GM21447 (cell line): ENCODE data around the gene CRIP3.

ENCODE experiments used
- ATAC-seq: cut with Tn5 transposase; IDR thresholded peaks from one replicate; pipeline ENCODE4 v1.9.1; 2021; ENCODE audit not compliant: unreplicated experiment

The CRIP3 gene

DNA sequence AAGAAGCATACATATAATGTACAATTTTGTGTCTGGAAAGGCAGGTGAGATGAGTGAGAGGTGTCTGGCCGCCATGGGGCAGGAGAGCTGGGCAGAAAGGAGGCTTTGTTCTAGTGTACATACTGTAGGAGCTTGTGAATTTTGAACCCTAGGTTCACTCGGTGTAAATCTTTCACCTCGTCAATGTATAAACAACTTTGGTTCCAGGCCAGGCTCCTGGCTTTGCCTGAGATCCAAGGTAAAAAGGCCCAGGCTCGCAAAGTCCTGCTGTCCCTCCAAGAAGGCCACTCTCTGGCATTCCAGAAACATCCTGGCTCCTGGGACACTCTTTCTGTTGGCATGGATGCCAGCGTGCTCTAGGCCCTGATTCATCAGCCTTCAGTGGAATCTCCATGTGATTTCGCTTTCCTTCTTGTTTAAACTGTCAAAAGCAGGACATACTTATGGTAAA is 17.7 kb downstream of the CRIP3 start:
- ATAC-seq, result no peak

DNA sequence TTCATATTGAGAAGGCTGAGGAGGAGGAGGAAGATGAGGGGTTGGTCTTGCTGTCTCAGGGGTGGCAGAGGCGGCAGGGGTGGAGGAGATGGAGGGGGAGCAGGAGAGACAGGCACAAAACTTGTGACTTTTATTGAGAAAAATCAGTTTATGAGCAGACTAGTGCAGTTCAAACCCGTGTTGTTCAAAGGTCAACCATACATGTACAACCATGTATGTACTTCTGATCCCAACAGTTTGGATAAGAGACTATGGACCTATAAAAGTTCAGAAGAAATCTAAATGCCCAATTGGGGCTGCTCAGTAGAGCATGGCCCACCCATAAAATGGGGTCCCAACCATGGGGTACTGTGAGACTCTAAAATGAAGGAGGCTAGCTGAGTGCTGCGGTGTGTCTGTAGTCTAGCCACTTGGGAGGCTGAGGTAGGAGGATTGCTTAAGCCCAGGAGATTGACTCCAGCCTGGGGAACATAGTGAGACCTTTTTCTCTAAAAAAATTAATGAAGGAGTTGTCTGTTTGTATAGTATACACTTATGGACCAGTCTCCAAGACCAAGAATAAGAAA is 18.2 kb downstream of the CRIP3 start:
- no peak for ATAC-seq

DNA sequence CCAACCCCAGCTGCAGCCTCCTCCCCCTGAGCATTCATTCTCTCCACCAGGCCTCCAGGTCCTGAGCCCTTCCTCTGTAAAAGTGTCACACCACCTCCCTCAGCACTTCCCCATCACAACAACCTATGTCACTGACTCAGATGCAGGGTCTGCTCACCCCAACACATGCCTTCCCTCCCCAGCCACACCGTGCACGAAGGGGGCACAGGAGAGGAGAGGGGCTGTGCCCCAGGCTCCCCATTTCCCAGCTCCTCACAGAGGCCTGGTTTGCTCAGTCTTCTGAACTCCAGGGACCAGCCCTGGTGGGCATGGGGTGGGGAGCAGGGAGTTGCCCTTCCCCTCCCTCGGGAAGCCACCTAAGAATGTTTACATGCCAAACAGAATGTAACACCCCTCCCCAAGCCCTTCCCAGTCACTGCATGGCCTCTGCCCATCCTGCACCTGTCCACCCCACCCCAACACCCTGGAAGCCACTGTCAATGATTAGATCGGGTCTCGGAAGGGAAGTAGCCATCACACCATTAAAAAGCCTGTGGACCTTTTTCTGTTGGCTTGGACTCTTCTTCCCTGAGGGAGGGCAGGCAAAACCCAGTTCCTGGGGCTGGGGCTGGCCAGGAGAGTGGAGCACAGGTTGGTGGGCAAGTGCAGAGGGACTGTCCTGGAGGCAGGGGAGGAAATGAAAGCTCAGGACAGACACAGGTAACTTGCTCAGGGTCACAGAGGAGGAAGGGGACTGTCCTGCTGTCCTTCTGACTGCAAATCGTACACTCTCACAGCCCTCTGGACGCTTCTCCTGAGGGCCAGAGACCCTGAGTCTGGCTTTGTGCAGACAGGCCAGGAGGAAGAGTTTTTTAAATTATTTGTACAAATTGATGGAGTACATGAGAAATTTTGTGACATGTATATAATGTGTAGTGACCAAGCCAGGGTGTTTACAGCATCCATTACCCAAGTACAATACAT is 20.6 kb downstream of the CRIP3 start:
- ATAC-seq, result no peak

DNA sequence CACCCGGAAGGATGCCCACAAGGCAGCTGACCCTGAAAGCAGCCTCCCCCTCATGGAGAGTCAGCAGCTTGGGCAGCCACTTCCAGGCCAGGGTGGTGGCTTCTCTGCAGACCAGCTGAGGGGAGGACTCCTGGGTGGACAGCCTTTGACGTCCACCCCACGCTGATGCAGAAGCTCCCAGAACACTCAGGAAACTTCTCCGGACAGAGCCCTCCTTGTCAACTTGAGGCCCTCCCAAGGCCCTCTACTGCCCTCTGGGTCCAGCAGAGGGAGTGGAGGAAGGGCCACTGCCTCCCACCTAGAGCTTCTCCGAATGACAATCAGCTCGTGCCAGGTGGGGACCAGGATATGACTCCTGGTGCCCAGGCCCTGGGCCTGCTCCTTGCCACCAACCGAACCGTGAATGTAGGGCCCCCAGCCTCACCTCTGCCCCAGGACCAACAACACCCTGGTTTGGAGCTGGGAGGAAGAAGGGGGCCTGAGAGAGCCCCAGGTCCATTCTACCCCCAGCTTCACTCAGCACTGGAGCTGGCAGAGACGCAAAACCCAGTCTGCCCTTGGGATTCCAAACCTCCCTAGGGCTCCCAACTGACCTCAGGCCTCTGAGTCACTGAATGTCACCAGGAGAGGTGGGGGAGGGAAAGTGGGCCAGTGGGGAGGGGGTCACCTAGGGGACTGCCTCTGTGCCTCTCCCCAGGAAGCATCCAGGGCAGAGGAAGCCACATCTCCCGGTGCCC is 21.5 kb downstream of the CRIP3 start:
- ATAC-seq, result no peak

DNA sequence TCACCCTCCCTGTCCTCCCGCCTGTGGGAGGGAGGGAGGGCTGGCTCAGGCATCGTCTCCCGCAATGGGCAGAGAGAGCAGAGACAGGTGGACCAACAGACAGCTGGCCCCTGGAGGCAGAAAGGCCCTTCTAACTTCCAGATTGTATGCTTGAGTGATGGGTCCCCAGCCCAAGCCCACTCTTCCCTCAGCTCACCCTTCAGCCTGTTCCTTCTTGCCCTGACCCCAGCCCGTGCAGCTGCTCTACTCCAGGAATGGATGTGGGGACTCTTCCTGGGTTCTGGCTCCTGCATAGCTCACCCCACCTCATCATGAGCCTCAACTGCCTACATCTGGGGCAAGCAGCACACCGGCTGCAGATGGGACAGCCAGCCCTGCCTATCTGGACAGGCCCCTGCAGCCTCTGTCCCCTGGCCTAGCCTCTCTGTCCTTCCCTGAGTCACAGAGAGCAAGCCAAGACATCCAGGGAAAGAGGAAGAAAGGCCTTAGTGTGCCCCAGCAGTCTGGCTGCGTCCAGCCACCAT is 22.1 kb downstream of the CRIP3 start:
- ATAC-seq, result no peak

DNA sequence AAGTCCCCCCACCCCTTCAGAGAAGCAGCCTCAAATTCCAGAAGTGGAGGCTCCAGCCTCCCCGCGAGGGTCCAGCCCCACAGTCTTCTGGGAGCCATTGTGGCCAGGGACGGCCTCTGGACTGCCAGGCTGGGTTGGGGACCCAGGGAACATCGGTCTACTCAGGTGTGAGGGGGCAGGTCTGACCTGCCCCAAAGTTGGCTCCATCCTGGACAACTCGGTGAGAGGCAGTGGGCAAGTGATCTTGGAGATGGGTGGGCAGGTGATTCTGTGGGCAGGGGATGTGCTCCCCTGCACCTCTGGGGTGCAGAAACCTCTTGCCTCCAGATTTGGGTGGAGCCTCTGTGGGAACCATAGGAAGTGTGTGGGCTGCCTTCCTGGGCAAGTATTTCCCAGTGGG is 22.8 kb downstream of the CRIP3 start:
- no peak for ATAC-seq

DNA sequence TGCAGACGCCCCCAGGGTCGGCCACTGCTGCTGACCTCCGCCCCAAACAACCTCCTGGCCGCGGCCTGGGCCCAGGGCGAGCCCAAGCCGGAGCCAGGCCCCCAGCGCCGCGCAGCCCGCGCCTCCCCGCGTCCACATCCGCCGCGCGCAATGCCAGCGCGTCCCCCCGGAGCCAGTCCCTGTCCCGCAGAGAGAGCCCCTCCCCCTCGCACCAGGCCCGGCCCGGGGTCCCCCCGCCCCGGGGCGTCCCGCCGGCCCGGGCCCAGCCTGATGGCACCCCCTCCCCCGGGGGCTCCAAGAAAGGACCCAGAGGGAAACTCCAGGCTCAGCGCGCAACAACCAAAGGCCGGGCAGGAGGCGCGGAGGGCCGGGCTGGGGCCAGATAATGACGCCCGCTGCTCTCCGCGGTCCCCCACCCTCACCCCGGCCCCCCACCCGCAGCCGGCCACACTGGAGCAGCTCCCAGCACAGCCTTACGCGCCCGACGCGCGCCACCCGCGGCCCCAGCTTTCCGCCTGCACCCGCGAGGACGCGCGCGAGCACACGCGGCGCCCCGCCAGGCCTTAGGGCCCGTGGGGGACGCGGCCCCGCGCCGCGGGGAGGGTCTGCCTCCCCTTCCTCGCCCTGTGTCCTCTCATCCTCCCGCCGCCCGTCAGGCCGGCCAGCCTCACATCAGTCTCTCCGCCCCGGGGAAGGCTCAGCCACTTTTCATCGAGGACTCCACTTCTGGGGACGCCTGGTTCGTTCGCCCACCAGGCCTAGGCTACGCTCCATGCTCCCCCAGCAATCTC is 23.4 kb downstream of the CRIP3 start:
- no peak for ATAC-seq

DNA sequence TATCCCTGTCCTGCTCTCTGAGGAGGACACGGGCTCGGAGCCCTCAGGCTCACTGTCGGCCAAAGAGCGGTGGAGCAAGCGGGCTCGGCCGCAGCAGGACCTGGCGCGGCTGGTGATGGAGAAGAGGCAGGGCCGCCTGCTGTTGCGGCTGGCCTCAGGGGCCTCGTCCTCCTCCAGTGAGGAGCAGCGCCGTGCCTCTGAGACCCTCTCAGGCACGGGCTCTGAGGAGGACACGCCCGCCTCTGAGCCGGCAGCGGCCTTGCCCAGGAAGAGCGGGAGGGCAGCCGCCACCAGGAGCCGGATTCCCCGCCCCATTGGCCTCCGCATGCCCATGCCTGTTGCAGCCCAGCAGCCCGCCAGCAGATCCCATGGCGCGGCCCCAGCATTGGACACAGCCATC is 24.7 kb downstream of the CRIP3 start:
- ATAC-seq, result no peak

DNA sequence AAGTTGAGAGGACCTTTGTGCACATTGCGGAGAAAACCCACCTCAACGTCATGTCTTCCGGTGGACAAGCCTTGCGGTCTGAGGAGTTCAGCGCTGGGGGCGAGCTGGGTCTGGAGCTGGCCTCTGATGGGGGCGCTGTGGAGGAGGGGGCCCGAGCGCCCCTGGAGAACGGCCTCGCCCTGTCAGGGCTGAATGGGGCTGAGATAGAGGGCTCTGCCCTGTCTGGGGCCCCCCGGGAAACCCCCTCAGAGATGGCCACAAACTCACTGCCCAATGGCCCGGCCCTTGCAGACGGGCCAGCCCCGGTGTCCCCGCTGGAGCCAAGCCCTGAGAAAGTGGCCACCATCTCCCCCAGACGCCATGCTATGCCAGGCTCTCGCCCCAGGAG is 25.1 kb downstream of the CRIP3 start:
- no peak for ATAC-seq

DNA sequence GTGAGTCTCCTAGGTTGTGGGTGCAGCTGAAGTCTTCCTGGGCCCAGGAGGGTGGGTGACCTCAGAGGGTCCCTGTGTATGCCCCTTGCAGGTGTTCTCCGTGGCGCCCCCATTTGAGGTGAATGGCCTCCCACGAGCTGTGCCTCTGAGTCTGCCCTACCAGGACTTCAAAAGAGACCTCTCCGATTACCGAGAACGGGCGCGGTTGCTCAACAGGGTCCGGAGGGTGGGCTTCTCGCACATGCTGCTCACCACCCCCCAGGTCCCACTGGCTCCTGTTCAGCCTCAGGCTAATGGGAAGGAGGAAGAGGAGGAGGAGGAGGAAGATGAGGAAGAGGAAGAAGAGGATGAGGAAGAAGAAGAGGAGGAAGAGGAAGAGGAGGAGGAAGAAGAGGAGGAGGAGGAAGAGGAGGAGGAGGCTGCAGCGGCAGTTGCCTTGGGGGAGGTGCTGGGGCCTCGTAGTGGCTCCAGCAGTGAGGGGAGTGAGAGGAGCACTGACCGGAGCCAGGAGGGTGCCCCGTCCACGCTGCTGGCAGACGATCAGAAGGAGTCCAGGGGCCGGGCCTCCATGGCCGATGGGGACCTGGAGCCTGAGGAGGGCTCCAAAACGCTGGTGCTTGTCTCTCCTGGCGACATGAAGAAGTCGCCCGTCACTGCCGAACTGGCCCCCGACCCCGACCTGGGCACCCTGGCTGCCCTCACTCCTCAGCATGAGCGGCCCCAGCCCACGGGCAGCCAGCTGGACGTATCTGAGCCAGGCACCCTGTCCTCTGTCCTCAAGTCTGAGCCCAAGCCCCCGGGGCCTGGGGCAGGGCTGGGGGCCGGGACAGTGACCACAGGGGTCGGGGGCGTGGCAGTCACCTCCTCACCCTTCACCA is 25.8 kb downstream of the CRIP3 start:
- ATAC-seq, result no peak

DNA sequence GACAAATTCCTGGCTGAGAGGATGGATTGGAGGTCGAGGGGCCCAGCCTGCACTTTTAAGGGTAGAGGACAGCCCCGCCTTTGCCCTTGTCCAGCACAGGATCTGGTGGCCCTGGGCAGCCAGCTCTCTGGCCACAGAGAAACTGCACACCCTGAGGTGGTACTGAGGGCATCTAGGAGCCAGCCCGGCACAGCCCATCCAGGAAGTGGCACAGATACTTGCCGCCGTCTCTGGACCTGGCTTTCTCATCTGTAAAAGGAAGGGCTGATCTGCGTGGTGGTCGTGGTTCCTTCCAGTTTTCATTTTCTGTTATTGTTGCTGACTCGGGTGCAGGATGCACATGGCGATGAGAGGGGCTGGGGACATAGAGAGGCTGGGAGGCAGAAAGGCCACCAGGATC is 26.6 kb downstream of the CRIP3 start:
- no peak for ATAC-seq

DNA sequence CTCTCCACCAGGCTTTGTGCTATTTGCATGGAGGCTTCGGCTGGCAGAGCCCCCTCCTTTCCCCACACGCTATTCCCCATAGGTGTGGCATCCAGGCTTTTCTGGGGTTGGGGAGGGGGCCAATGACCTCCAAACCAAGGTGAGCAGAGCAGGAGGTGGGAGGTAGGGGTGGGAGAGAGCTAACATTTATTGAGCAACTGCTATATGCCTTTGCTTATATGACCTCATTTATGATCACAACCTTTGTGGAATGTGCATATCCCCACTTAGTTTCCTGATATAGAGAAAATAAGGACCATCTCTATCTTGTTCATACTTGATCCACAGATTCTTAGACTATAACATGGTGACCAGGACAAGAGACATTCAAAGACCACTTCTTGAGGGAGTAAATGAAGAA is 28.4 kb downstream of the CRIP3 start:
- ATAC-seq, result no peak

DNA sequence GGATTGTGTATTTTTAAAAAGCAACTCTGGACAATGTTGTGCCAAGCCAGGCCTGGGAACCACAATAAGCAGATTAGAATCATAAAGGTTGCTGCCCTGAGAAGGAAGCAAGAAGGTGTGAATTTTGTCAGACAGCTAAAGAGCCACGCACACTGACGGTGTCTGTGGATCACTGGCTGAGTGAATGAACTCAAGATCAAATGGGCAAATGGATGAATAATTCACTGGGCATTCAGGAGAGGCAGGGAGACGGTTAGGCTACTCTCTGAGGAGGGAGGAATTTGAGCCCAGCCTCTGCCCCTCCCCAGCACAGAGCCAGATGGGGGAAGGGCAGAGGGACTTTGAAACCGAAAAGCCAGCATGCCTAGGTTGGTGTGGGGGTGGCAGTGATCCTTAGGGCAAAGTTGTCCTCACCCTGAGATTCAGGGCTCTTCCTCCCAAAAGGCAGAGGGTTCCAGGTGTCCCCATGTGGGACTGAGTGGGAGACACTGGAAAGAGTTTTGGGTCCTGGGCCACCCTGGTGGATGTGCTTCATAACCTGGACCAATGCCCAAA is 30.0 kb downstream of the CRIP3 start:
- no peak for ATAC-seq

DNA sequence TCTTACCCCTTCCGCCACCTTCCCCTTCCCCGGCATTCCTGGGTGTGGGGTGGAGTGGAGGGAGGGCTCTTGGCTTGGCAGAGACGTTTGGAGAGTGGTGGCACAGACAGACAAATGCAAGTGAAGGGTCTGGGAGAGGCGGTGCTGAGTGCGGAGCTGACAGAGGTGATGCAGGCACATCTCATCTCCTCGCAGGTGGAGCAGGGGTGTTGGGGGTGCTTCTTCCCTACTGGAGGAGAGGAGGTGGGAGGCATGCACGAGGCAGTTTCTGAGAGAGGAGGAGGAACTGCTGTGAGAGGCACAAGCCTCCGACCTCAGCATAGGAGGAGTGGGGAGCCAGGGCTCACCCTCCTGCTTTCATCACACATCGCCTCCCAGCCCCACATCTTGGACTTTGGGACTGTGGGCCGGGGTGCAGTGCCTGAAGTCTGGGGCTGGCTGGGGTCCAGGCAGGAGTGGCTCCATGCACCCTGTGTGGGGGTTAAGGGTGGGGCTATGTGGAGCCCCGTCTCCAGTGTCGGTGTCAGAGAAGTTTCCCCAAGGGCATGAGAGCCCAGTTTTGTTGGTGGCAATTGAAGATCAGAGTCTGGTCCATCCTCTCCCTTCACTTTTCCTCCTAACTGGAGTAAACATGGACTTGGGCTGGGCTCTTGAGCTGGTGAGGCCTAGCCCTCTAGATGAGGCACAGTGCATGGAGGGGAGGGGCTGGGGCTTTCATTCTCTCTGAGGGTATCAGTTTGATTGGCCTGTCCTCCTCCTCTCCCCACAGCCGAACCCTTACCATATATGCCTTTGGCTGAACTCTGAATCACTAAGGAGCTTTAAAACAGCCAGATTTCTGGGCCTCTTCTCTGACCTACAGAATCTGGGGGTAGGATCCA is 30.7 kb downstream of the CRIP3 start:
- no peak for ATAC-seq

DNA sequence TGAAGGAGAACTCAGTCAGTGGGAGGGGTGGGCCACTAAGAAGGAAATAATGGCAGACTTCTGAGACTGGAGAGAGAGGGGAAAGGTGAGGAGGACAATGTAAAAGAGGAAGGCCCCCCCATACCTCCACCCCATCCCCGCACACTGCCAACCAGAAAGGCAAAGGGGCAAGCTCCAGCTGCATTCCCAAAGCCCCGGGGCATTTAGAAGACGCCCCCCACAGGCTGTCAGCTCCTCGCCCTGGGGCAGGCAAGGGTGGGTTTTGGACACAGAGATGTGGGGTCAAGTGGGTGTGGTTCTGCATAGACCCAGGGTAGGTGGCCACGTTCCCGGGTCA is 31.4 kb downstream of the CRIP3 start:
- no peak for ATAC-seq

DNA sequence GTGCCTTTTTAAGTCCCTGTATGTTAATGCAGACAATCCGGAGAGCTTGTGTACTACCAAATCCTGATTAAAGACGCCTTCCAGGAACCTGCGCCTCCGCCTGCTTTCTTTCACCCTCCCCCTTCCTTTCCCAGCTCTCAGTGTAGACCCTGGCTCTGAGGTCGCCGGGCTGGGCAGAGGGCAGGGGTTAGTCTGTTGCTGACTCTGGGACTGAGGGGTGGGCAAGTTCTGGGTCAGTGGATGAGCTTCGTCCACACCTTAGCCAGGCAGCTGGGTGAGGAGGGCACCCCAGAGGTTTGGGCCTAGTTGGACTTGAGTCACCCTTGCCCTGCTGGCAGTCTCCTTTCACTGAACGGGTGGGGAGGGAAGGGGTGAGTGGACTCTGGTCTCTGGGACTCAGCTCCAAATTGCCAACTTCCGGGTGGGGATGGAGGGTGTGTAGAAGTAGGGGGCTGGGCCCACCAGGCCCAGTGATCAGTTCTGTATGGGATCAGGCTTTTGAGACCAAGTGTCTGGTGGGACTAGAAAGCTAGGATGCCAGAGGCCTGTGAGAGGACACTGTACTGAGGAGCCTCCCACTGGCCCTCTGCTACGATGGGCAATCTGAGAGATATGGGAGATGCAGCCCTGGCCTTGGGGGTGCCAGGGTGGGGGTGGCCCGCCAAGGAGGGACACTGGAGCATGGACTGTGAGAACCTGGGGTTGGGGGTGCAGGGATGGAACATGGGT is 31.9 kb downstream of the CRIP3 start:
- no peak for ATAC-seq

DNA sequence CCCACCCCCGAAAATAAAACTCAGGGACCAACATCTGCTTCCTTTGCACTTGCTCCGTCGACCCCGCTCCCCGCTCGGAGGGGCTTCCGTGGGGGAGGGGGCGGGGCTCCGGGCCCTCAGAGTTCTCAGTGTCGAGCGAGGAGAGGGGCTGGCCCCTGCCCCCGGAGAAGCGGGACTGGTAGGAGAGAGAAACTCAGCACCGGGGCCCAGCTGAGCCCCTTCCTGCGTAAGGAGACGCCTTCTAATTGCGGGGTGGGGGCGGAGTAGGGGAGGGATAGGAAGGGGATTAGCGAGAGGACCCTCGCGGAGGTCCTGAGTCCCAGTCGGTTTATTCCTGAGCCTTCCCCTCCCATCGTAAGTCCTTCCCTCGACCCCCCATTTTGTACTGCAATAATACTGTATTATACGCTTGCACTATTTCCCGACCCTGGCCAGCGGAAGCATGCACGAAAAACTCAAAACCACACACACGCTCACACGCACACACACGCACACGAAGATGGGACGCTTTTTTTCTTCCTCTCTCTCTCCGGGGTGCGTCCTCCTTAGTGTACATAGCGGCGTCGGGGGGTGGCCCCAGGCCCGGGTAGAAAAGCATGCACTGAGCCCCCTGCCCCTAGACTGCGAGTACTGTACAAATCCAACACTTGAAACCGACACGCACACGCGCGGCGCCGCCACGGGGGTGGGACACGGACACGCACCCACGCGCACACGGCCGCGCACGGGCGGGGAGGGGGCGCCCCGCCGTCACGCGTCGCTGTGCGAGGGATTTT is 32.6 kb downstream of the CRIP3 start:
- no peak for ATAC-seq
